A549 (cell line): ENCODE results near the gene MVK. TPM values are rescaled to one million over a fixed set of nuclear protein-coding genes. Genes with fewer than 3 reads are reported as not detected.

ENCODE experiments used
- ATAC-seq, 2 experiments: fragments of 200-7000 bp in 1 of 2; fragments of >200 bp in 1 of 2; cut with Nextera tagmentation in 1 of 2; cut with Tn5 transposase in 1 of 2; 3 replicates each; pipeline versions ENCODE4 v1.8.0 to v1.9.1; 2018 to 2020; ENCODE audit warnings: mild to moderate bottlenecking in 1 of 2, moderate library complexity in 1 of 2
- CTCF ChIA-PET: fragments of 300-600 bp; sonication (Branson Sonifier 250); formaldehyde crosslinking; extraction: SDS; loops from one replicate; lab custom pipeline; 2021; ENCODE audit warnings: antibody characterized with exemption, inconsistent platforms; lab: Yijun Ruan, JAX
- POLR2A ChIA-PET: fragments of 350-600 bp; formaldehyde crosslinking; extraction: SDS; loops from one replicate; lab custom pipeline; 2021; ENCODE audit warnings: antibody characterized with exemption, inconsistent platforms; lab: Yijun Ruan, JAX
- DNase-seq, 2 experiments: peaks; one replicate each; pipeline versions ENCODE4 v3.0.0 to v3.0.0-alpha.2; 2011 to 2016; ENCODE audit warnings: low read depth in 1 of 2, low spot score in 1 of 2
- FAIRE-seq: peaks from 2 replicates; lab custom pipeline; 2011; peaks lifted over from hg19 to GRCh38; lab: Jason Lieb, UNC
- H3K27ac ChIP-seq, 2 experiments: fragments of >200 bp; sonication (Bioruptor Twin); formaldehyde crosslinking; 3 replicates each; pipeline ENCODE4 v1.5.1; 2016 to 2017
- H3K4me1 ChIP-seq: fragments of >200 bp; sonication (Bioruptor Twin); formaldehyde crosslinking; 3 replicates; pipeline ENCODE4 v1.6.1; 2016
- H3K4me2 ChIP-seq: fragments of >200 bp; sonication (Bioruptor Twin); formaldehyde crosslinking; 3 replicates; pipeline ENCODE4 v1.6.1; 2016
- H3K4me3 ChIP-seq: fragments of >200 bp; sonication (Bioruptor Twin); formaldehyde crosslinking; 3 replicates; pipeline ENCODE4 v1.5.1; 2016
- H3K9me3 ChIP-seq: fragments of >200 bp; sonication (Bioruptor Twin); formaldehyde crosslinking; 3 replicates; pipeline ENCODE4 v1.6.1; 2016
- CBX2 ChIP-seq: fragments of 200-600 bp; sonication (generic); IDR thresholded peaks from 2 replicates; pipeline ENCODE4 v1.6.1; 2016; ENCODE audit warnings: low read depth, mild to moderate bottlenecking, borderline replicate concordance
- CBX8 ChIP-seq: fragments of 200-600 bp; sonication (generic); IDR thresholded peaks from 2 replicates; pipeline ENCODE4 v1.6.1; 2016
- CHD2 ChIP-seq: fragments of 150-350 bp; IDR thresholded peaks from 2 replicates; pipeline ENCODE4 v1.6.1; 2014; ENCODE audit warnings: low read length; ENCODE audit not compliant: partially characterized antibody
- CHD4 ChIP-seq: fragments of 200-600 bp; sonication (generic); IDR thresholded peaks from 2 replicates; pipeline ENCODE4 v1.6.1; 2016; ENCODE audit warnings: antibody characterized with exemption, mild to moderate bottlenecking, borderline replicate concordance
- EHMT2 ChIP-seq: fragments of 200-600 bp; sonication (generic); IDR thresholded peaks from 2 replicates; pipeline ENCODE4 v1.6.1; 2016; ENCODE audit warnings: antibody characterized with exemption, low read depth, mild to moderate bottlenecking, moderate library complexity
- EP300 ChIP-seq, 2 experiments: fragments of >200 bp; sonication (Bioruptor Twin); formaldehyde crosslinking; IDR thresholded peaks; 2 replicates in 1 of 2; 3 replicates in 1 of 2; pipeline ENCODE4 v1.6.1; 2016 to 2017
- FOSB ChIP-seq: fragments of 250-450 bp; sonication (Bioruptor Pico); IDR thresholded peaks from 2 replicates; pipeline ENCODE4 v1.5.0; 2020; ENCODE audit warnings: mild to moderate bottlenecking, moderate library complexity
- FOSL2 ChIP-seq, 2 experiments: fragments of 450-650 bp in 1 of 2; fragments of >200 bp in 1 of 2; sonication (Bioruptor Twin) in 1 of 2; formaldehyde crosslinking; IDR thresholded peaks; 2 replicates each; pipeline versions ENCODE4 v1.5.0 to v1.6.1; 2016 to 2020; ENCODE audit warnings: mild to moderate bottlenecking in 1 of 2, moderate library complexity in 1 of 2
- GATA3 ChIP-seq: IDR thresholded peaks from 2 replicates; pipeline ENCODE4 v1.6.1; 2012; ENCODE audit warnings: borderline replicate concordance
- HDAC2 ChIP-seq: fragments of 200-600 bp; sonication (generic); IDR thresholded peaks from 2 replicates; pipeline ENCODE4 v1.6.1; 2016
- HEYL ChIP-seq: fragments of 250-450 bp; sonication (Bioruptor Pico); IDR thresholded peaks from 2 replicates; pipeline ENCODE4 v1.8.0; 2021; ENCODE audit warnings: mild to moderate bottlenecking, moderate library complexity
- HOXA7 ChIP-seq: fragments of 250-450 bp; sonication (Bioruptor Pico); IDR thresholded peaks from 2 replicates; pipeline ENCODE4 v1.5.0; 2020; ENCODE audit warnings: mild to moderate bottlenecking, moderate library complexity
- HOXB13 ChIP-seq: fragments of 250-450 bp; sonication (Bioruptor Pico); IDR thresholded peaks from 2 replicates; pipeline ENCODE4 v1.5.0; 2020; ENCODE audit warnings: low read depth, mild to moderate bottlenecking, moderate library complexity
- HOXB5 ChIP-seq: fragments of 250-450 bp; sonication (Bioruptor Pico); IDR thresholded peaks from 2 replicates; pipeline ENCODE4 v1.5.0; 2020; ENCODE audit warnings: mild to moderate bottlenecking, moderate library complexity
- JUN ChIP-seq, 2 experiments: fragments of >200 bp; sonication (Bioruptor Twin); formaldehyde crosslinking; IDR thresholded peaks; 2 replicates in 1 of 2; 3 replicates in 1 of 2; pipeline ENCODE4 v1.6.1; 2016 to 2017
- JUNB ChIP-seq: fragments of >200 bp; sonication (Bioruptor Twin); formaldehyde crosslinking; IDR thresholded peaks from 2 replicates; pipeline ENCODE4 v1.6.1; 2016
- KDM5A ChIP-seq: fragments of 200-600 bp; sonication (generic); IDR thresholded peaks from 2 replicates; pipeline ENCODE4 v1.6.1; 2016; ENCODE audit warnings: antibody characterized with exemption, mild to moderate bottlenecking
- MAFK ChIP-seq: fragments of 450-650 bp; IDR thresholded peaks from 2 replicates; pipeline ENCODE4 v1.6.1; 2014; ENCODE audit not compliant: partially characterized antibody
- MAZ ChIP-seq: fragments of 150-350 bp; IDR thresholded peaks from 2 replicates; pipeline ENCODE4 v1.6.1; 2014; ENCODE audit warnings: antibody characterized with exemption, low read depth, low read length, borderline replicate concordance
- MYC ChIP-seq: IDR thresholded peaks from 2 replicates; pipeline ENCODE4 v1.6.1; 2012; ENCODE audit warnings: mild to moderate bottlenecking, inconsistent platforms, low read length, improper control_type of control experiment, borderline replicate concordance
- NR3C1 ChIP-seq: fragments of >200 bp; sonication (Bioruptor Twin); formaldehyde crosslinking; IDR thresholded peaks from 3 replicates; pipeline ENCODE4 v1.6.1; 2017
- POLR2A ChIP-seq: IDR thresholded peaks from 2 replicates; pipeline ENCODE4 v1.6.1; 2012; ENCODE audit warnings: mild to moderate bottlenecking, low read length
- POLR2AphosphoS2 ChIP-seq: conservative IDR thresholded peaks from 2 replicates; pipeline ENCODE4 v1.6.1; 2012; ENCODE audit warnings: low read length, improper control_type of control experiment, inconsistent platforms
- RFX5 ChIP-seq: fragments of 450-650 bp; IDR thresholded peaks from 2 replicates; pipeline ENCODE4 v1.7.1; 2014; ENCODE audit warnings: antibody characterized with exemption, mild to moderate bottlenecking, moderate library complexity
- TP53 ChIP-seq: fragments of 250-450 bp; sonication (Bioruptor Pico); IDR thresholded peaks from 2 replicates; pipeline ENCODE4 v1.5.0; 2021; ENCODE audit warnings: mild to moderate bottlenecking, moderate library complexity
- ZFP36 ChIP-seq: fragments of 450-650 bp; IDR thresholded peaks from 2 replicates; pipeline ENCODE4 v1.6.1; 2014; ENCODE audit warnings: borderline replicate concordance; ENCODE audit not compliant: partially characterized antibody
- ZSCAN20 ChIP-seq: fragments of 250-450 bp; sonication (Bioruptor Pico); IDR thresholded peaks from 2 replicates; pipeline ENCODE4 v1.8.0; 2022; ENCODE audit warnings: mild to moderate bottlenecking, moderate library complexity
- WGBS: methylation state at CpG from one replicate; pipeline ENCODE4 v1.1.6; 2017; ENCODE audit errors: missing lambda C conversion rate; 5-methylcytosine and 5-hydroxymethylcytosine counted together
- polyA plus RNA-seq, 4 experiments: library from polyadenylated mRNA; depleted of rRNA in 3 of 4; stranded (reverse); fragments of >200 nt; fragmentation: RNase III in 1 of 4; extraction: RNeasy Plus Mini Kit Qiagen cat#74134 plus additional on column Dnase treatment in 1 of 4; gene quantifications; 2 replicates in 3 of 4; 3 replicates in 1 of 4; pipeline ENCODE4 v1.2.3, GENCODE V29; 2011 to 2017
- TF ChIP-seq, protein P1 (sequence below): fragments of >200 bp; sonication (Bioruptor Twin); formaldehyde crosslinking; IDR thresholded peaks from 2 replicates; pipeline ENCODE4 v1.6.1; 2016
- TF ChIP-seq, protein P2 (sequence below): IDR thresholded peaks from 2 replicates; pipeline ENCODE4 v1.6.1; 2012; ENCODE audit warnings: low read depth, borderline replicate concordance

MVK gene
- polyA plus RNA-seq, 2 of the 4 experiments (the other 2 are of a cell fraction) = 5.9 to 14.8 TPM

GRCh38 chr12:109555431-109556315 lies 17.9 kb upstream of the MVK start:
- H3K27ac ChIP-seq = no peak overlapping the region
- ChIA-PET CTCF (interaction anchor here (0.7 to 0.9 kb wide), 3 partner anchors 14 to 219 kb away, joined by 3 read pairs; no protein-coding TSS in a partner anchor), POLR2A (interaction anchor here (0.6 kb wide), 1 partner anchor 161 kb away, joined by 3 read pairs; no protein-coding TSS in a partner anchor)
- FAIRE-seq (no peak), DNase-seq (no peak), ATAC-seq (no peak)
- H3K4me1 ChIP-seq = no peaks in the 10 kb centered on the region
- no peak for TF ChIP-seq POLR2AphosphoS2
- no peak for TF ChIP-seq EP300 (IDR thresholded peaks at IDR 0.05)
- TF ChIP-seq CBX8 = no peak
- no peak for TF ChIP-seq HDAC2
- TF ChIP-seq HOXB13 (CRISPR knock-in tag) = no peak
- no peak for TF ChIP-seq HOXB5 (CRISPR knock-in tag)
- TF ChIP-seq ZFP36 = no peak
- no peak for TF ChIP-seq HOXA7 (CRISPR knock-in tag)
- TF ChIP-seq EHMT2 = no peak
- TF ChIP-seq, protein P1, sequence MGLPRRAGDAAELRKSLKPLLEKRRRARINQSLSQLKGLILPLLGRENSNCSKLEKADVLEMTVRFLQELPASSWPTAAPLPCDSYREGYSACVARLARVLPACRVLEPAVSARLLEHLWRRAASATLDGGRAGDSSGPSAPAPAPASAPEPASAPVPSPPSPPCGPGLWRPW = no peak
- TF ChIP-seq POLR2A = no peak
- TF ChIP-seq TP53 (CRISPR knock-in tag) = no peak
- TF ChIP-seq MYC = no peak
- WGBS = 75% methylated on average over 17 of the region's 18 CpGs
- H3K4me3 ChIP-seq = no peak overlapping the region
- no peaks in the 10 kb centered on the region for H3K9me3 ChIP-seq
- H3K4me2 ChIP-seq = no peak overlapping the region

- Histone ChIP-seq H3K4me2 (no peak overlapping the region), H3K9me3 (peaks cover 3% of the 10 kb centered on the region; the same call in 2 of the 3 replicates), H3K4me3 (no peak overlapping the region), H3K4me1 (no peaks in the 10 kb centered on the region), H3K27ac (no peak overlapping the region)
- no peak for FAIRE-seq
- ATAC-seq = no peak
- TF ChIP-seq CBX2 = no peak
- no peak for TF ChIP-seq KDM5A
- TF ChIP-seq MYC = no peak
- TF ChIP-seq, protein P2, sequence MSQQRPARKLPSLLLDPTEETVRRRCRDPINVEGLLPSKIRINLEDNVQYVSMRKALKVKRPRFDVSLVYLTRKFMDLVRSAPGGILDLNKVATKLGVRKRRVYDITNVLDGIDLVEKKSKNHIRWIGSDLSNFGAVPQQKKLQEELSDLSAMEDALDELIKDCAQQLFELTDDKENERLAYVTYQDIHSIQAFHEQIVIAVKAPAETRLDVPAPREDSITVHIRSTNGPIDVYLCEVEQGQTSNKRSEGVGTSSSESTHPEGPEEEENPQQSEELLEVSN = no peak
- no peak for TF ChIP-seq MAFK
- TF ChIP-seq FOSL2 (IDR thresholded peaks at IDR 0.05) = no peak
- TF ChIP-seq FOSL2 (CRISPR knock-in tag; IDR thresholded peaks at IDR 0.05) = no peak
- no peak for TF ChIP-seq EP300 (IDR thresholded peaks at IDR 0.05)
- TF ChIP-seq HOXB5 (CRISPR knock-in tag) = no peak
- TF ChIP-seq CHD2 = no peak
- no peak for TF ChIP-seq JUN (IDR thresholded peaks at IDR 0.05)
- TF ChIP-seq ZFP36 = no peak
- TF ChIP-seq FOSB (CRISPR knock-in tag) = no peak
- no peak for TF ChIP-seq RFX5
- TF ChIP-seq NR3C1 = no peak
- DNase-seq = no peak
- WGBS = 70% methylated on average over 7 of the region's 10 CpGs
- CTCF ChIA-PET = no interaction called here
- POLR2A ChIA-PET = no interaction called here
These were observed 16.4 kb upstream of the MVK start for GRCh38 chr12:109557200-109557599.

- no peak for ATAC-seq
- no peak for TF ChIP-seq JUN (IDR thresholded peaks at IDR 0.05)
- no peak for TF ChIP-seq HOXA7 (CRISPR knock-in tag)
- TF ChIP-seq CHD4 = no peak
- TF ChIP-seq HEYL (CRISPR knock-in tag) = no peak
- no peak for TF ChIP-seq KDM5A
- TF ChIP-seq GATA3 = no peak
- TF ChIP-seq ZSCAN20 (CRISPR knock-in tag) = no peak
- TF ChIP-seq HOXB13 (CRISPR knock-in tag) = no peak
- no peak for TF ChIP-seq MAZ
- no peak for TF ChIP-seq JUNB
- POLR2A ChIA-PET = no interaction called here
These were observed 15.8 kb upstream of the MVK start for GRCh38 chr12:109557805-109558204.

More at GRCh38 chr12:109557805-109558204, 15.8 kb upstream of the MVK start:
- Histone ChIP-seq H3K4me3 (no peak overlapping the region), H3K4me1 (no peaks in the 10 kb centered on the region), H3K27ac (no peak overlapping the region), H3K9me3 (peaks cover 4% of the 10 kb centered on the region; the same call in 2 of the 3 replicates), H3K4me2 (no peak overlapping the region)
- CTCF ChIA-PET = interaction anchor here (1.1 kb wide), 1 partner anchor 287 kb away, joined by 3 read pairs; no protein-coding TSS in a partner anchor
- FAIRE-seq (no peak), DNase-seq (no peak)
- WGBS = 86% methylated on average over 12 of the region's 12 CpGs
